Esophagus squamous epithelium (tissue), 5 donors: ENCODE results near the gene TJP3. TPM values are rescaled to one million over a fixed set of nuclear protein-coding genes. Genes with fewer than 3 reads are reported as not detected.
A peak's percentile ranks its signal among the peaks of the same experiment; 100 is the strongest.

ENCODE experiments used
- DNase-seq: peaks from one replicate; lab custom pipeline; 2025; lab: John Stamatoyannopoulos, UW
- H3K27ac ChIP-seq, 4 donors: fragments of 200-600 bp; sonication (generic); one replicate each; pipeline ENCODE4 v1.5.1; 2016 to 2019; ENCODE audit warnings: mild to moderate bottlenecking in 1 of 4
- H3K27me3 ChIP-seq, 4 donors: fragments of 200-600 bp; sonication (generic); 1 replicate in 3 of 4; 2 replicates in 1 of 4; pipeline versions ENCODE4 v1.5.1 to v1.6.0; 2017 to 2021; ENCODE audit warnings: antibody characterized with exemption in 1 of 4
- H3K36me3 ChIP-seq, 3 donors: fragments of 200-600 bp; sonication (generic); one replicate each; pipeline ENCODE4 v1.5.1; 2016 to 2019
- H3K4me1 ChIP-seq, 3 donors: fragments of 200-600 bp; sonication (generic); one replicate each; pipeline ENCODE4 v1.5.1; 2017 to 2019
- H3K4me3 ChIP-seq, 4 donors: fragments of 200-600 bp; sonication (generic); 1 replicate in 3 of 4; 2 replicates in 1 of 4; pipeline ENCODE4 v1.5.1; 2016 to 2019; ENCODE audit warnings: mild to moderate bottlenecking in 2 of 4, moderate library complexity in 1 of 4
- H3K9me3 ChIP-seq, 3 donors: fragments of 200-600 bp; sonication (generic); one replicate each; pipeline ENCODE4 v1.5.1; 2016 to 2019
- POLR2A ChIP-seq, 4 donors: fragments of 450-650 bp; IDR thresholded peaks; one replicate each; pipeline ENCODE4 v1.6.1; 2017; ENCODE audit warnings: antibody characterized with exemption in 4 of 4, mild to moderate bottlenecking in 4 of 4, moderate library complexity in 3 of 4
- WGBS, 2 donors: methylation state at CpG; one replicate each; pipeline ENCODE4 v1.1.5; 2018; 5-methylcytosine and 5-hydroxymethylcytosine counted together
- intact Hi-C: fragments of 100-400 bp; cut with DNase I; formaldehyde crosslinking; loops from one replicate; pipeline ENCODE4 v1.15.0; 2022
- total RNA-seq, 4 donors: library from RNA; depleted of rRNA; stranded (reverse); fragments of >200 nt; gene quantifications; one replicate each; pipeline ENCODE4 v1.1.0, GENCODE V29; 2016
- TF ChIP-seq, protein P1 (sequence below), 6 experiments: fragments of 450-650 bp in 4 of 6; fragments of 200-600 bp in 2 of 6; sonication (generic) in 2 of 6; IDR thresholded peaks; one replicate each; pipeline ENCODE4 v1.5.1; 2016 to 2019; ENCODE audit warnings: antibody characterized with exemption in 6 of 6, mild to moderate bottlenecking in 4 of 6, moderate library complexity in 4 of 6
- donor health status: DM: yes; HTN: yes; CAD: no.

The TJP3 gene
- total RNA-seq, 4 donors from 2014 or later: 23.7 to 71.1 (median 28.0) TPM

DNA sequence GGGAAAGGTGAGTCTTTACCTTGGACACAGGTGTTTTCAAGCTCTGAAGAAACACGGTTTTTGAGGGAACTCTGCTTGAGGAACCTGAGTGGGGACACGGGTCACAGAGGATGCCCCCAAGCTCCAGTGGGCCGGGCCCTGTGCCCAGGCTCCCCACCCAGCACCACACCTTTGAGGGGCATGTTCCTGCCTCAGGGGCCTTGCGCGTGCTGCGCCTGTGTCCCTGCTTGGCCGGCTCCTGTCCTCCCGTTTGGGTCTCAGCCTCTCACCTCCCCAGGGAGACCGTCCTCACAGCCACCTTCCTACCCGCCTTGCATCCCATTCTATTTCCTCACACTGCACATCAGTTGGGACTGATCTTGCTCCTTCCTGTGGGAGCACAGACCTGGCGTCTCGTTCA, 29.0 kb upstream of the TJP3 start:
- TF ChIP-seq, protein P1, sequence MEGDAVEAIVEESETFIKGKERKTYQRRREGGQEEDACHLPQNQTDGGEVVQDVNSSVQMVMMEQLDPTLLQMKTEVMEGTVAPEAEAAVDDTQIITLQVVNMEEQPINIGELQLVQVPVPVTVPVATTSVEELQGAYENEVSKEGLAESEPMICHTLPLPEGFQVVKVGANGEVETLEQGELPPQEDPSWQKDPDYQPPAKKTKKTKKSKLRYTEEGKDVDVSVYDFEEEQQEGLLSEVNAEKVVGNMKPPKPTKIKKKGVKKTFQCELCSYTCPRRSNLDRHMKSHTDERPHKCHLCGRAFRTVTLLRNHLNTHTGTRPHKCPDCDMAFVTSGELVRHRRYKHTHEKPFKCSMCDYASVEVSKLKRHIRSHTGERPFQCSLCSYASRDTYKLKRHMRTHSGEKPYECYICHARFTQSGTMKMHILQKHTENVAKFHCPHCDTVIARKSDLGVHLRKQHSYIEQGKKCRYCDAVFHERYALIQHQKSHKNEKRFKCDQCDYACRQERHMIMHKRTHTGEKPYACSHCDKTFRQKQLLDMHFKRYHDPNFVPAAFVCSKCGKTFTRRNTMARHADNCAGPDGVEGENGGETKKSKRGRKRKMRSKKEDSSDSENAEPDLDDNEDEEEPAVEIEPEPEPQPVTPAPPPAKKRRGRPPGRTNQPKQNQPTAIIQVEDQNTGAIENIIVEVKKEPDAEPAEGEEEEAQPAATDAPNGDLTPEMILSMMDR (IDR thresholded peaks at IDR 0.05): no peak
- TF ChIP-seq POLR2A (IDR thresholded peaks at IDR 0.05): no peak
- peaks cover 0 to 34% (median 4%) of the 10 kb centered on the region in 3 donors for H3K4me1 ChIP-seq
- intact Hi-C loops: no loop called here
- no peaks in the 10 kb centered on the region for H3K27me3 ChIP-seq
- H3K27ac ChIP-seq: no peak overlapping the region
- H3K9me3 ChIP-seq: no peaks in the 10 kb centered on the region
- WGBS, 2 donors: 75 to 89% methylated on average over 8 to 11 of the region's 12 CpGs
- no peak for DNase-seq
- peaks cover 0 to 27% (median 2%) of the 10 kb centered on the region in 3 donors for H3K36me3 ChIP-seq
- H3K4me3 ChIP-seq: no peak overlapping the region

DNA sequence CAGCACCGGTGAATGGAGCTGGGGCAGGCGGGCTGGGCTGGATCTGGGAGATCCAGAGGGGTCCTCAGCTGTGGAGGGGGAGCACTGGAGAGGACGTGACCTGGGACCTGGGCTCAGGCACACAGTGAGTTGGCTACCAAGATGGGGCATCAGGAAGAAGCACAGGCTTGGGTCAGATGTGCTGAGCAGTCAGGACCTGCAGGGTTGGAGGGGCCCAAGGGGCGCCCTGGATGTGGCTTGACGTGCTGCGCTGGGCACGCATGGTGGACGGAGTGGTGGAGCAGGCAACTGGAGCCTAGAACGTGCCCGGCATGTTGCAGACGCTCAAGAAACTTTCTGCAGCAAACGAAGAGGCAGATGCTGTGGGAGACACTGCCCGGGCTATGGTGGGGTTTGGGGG, 28.6 kb upstream of the TJP3 start:
- peaks cover 0 to 32% (median 6%) of the 10 kb centered on the region in 3 donors for H3K36me3 ChIP-seq
- 92 to 96% methylated on average over 10 to 12 of the region's 13 CpGs for WGBS, 2 donors
- intact Hi-C loops: no loop called here
- H3K4me1 ChIP-seq: peaks cover 0 to 33% (median 4%) of the 10 kb centered on the region in 3 donors
- peaks cover 0 to 4% (median 0%) of the 10 kb centered on the region in 3 donors for H3K9me3 ChIP-seq
- no peak overlapping the region for H3K27ac ChIP-seq
- no peak for DNase-seq
- H3K4me3 ChIP-seq: no peak overlapping the region
- no peak for TF ChIP-seq POLR2A (IDR thresholded peaks at IDR 0.05)
- H3K27me3 ChIP-seq: no peaks in the 10 kb centered on the region

DNA sequence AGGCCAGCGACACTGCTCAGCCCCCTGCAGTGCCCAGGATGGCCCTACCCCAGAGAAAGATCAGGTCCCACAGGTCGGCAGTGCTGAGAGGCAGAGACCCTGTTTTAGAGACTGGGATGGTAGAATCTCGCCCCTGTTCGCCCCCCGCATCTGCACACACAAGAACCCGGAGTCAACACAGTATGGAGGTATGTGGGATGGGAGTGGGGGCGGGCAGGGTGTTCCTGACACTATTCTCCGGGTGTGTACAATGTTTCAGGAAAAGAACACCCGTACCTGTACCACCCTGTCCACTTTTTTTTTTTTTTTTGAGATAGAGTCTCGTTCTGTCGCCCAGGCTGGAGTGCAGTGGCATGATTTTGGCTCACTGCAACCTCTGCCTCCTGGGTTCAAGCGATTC, 27.2 kb upstream of the TJP3 start:
- no peak for DNase-seq
- Histone ChIP-seq H3K4me3 (no peak overlapping the region), H3K27me3 (no peaks in the 10 kb centered on the region), H3K36me3 (peaks cover 0 to 35% (median 6%) of the 10 kb centered on the region in 3 donors), H3K4me1 (peaks cover 0 to 20% (median 4%) of the 10 kb centered on the region in 3 donors), H3K9me3 (peaks cover 0 to 6% (median 0%) of the 10 kb centered on the region in 3 donors), H3K27ac (no peak overlapping the region)
- intact Hi-C loops: no loop called here
- WGBS, 2 donors: 87 to 90% methylated on average over 10 to 12 of the region's 12 CpGs
- TF ChIP-seq, protein P1 (IDR thresholded peaks at IDR 0.05): no peak
- no peak for TF ChIP-seq POLR2A (IDR thresholded peaks at IDR 0.05)

DNA sequence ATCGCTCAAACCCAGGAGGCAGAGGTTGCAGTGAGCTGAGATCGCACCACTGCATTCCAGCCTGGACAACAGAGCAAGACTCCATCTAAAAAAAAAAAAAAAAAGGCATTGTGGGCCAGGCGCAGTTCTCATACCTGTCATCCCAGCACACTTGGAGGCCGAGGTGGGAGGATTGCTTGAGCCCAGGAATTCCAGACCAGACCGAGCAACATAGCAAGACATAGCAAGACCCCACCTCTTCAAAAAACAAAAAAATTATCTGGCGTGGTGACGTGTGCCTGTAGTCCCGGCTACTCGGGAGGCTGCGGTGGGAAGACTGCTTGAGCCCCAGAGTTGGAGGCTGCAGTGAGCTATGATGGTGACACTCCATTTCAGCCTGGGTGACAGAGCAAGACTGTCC, 25.9 kb upstream of the TJP3 start:
- H3K36me3 ChIP-seq: peaks cover 0 to 35% (median 6%) of the 10 kb centered on the region in 3 donors
- TF ChIP-seq POLR2A (IDR thresholded peaks at IDR 0.05): no peak
- TF ChIP-seq, protein P1 (IDR thresholded peaks at IDR 0.05): no peak
- no peak overlapping the region for H3K4me3 ChIP-seq
- peaks cover under 1 to 27% (median 8%) of the 10 kb centered on the region in 3 donors for H3K4me1 ChIP-seq
- peak overlapping the region in 2 of 4 donors; percentile 45 to 46 for H3K27ac ChIP-seq
- no peak for DNase-seq
- H3K9me3 ChIP-seq: peaks cover 0 to 6% (median 0%) of the 10 kb centered on the region in 3 donors
- intact Hi-C loops: no loop called here
- H3K27me3 ChIP-seq: no peaks in the 10 kb centered on the region
- 92 to 93% methylated on average over 7 to 10 of the region's 10 CpGs for WGBS, 2 donors

DNA sequence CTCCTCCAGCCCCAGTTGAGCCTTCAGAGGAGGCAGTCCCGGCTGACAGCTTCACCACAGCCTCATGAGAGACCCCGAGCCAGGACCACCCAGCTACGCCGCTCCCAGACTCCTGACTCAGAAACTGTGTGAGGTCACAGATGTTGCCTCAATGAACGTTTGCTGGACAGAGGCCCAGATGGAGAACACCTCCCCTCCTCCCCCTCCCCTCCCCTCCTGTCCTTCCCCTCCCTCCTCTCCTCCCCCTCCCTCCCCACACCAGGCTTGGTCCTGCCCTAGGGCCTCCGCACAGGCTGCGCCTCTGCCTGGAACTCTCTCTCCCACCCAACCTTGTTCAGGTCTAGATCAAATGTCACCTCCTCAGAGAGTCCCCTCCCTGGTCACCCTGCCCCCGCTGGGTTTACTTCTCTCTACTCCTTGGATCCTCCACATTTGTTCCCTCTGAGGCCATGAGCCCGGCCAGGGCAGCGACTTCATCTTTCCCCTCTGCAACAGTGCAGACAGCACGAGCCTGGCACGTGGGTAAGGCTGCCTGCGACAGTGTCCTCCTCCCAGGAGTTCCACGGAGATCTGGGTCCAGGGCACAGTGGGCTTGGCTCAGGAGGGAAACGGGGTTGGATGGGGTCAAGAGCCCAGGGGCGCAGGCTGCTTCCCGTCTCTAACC, 25.3 kb upstream of the TJP3 start:
- H3K36me3 ChIP-seq: peaks cover 0 to 35% (median 6%) of the 10 kb centered on the region in 3 donors
- peaks cover 6 to 33% (median 14%) of the 10 kb centered on the region in 3 donors for H3K4me1 ChIP-seq
- intact Hi-C loops: no loop called here
- no peaks in the 10 kb centered on the region for H3K27me3 ChIP-seq
- TF ChIP-seq POLR2A (IDR thresholded peaks at IDR 0.05): no peak
- TF ChIP-seq, protein P1 (IDR thresholded peaks at IDR 0.05): no peak
- H3K27ac ChIP-seq: peak overlapping the region in 3 of 4 donors; percentile 43 to 46 (median 45)
- H3K9me3 ChIP-seq: peaks cover 0 to 6% (median 0%) of the 10 kb centered on the region in 3 donors
- DNase-seq: no peak
- 72 to 75% methylated on average over 10 to 11 of the region's 17 CpGs for WGBS, 2 donors
- no peak overlapping the region for H3K4me3 ChIP-seq
